Anterior cingulate cortex (tissue), 58 donors: Measurements from ENCODE around the gene CACNA1I.

ENCODE experiments used
- DNase-seq, 58 donors: peaks; one replicate each; lab custom pipeline; 2025; lab: John Stamatoyannopoulos, UW

The CACNA1I gene

DNA sequence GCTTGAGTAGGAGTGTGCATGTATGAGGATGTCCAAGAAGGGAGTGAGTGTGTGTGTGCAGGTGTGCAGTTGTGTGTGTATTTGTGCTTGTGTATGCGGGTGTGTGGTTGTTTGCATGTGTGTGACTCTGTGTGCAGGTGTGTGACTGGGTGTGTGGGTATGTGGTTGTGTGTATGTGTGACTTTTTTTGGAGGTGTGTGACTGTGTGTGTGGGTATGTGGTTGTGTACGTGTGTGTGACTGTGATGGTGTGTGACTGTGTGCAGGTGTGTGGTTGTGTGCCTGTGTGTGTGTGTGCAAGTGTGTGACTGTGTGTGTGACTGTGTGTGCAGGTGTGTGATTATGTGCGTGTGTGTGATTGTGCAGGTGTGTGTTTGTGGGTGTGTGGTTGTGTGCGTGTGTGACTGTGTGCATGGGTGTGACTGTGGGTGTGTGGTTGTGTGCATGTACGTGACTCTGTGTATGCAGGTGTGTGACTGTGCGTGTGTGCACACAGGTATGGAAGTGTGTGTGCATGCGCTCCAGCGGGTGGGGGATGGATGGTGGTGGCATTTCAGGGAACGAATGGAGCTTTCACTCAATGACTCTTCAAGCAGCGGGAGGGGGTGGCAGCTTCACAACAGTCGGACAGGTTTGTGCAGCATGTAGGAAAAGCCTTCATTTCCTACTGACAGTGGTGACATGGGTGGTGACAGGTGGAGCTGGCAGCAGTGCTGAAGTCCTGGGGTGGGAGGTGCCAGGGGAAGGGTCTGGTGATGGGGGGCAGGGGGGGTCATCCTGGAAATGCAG, 47.6 kb downstream of the CACNA1I start:
- no peak for DNase-seq

DNA sequence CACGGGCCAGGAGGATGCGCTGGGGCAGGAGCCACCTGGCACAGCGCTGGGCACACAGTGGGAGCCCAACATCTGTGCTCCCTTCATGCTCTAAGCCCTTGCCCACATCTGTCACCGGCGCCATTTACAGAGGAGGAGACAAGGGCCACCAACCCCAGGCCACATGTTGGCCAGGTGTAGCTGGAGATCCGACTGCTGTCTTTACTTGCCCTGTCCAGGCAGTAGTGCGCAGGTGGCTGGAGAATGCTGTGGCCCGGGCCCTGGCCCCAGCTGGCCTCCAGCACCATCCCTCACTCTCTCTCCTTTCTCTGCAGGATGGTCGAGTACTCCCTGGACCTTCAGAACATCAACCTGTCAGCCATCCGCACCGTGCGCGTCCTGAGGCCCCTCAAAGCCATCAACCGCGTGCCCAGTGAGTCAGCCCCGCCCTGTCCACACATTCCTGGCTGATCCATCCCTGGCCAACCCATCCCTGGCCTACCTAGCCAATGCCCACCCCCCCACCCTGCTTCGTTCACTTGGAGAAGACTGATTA, 48.5 kb downstream of the CACNA1I start:
- DNase-seq: no peak

DNA sequence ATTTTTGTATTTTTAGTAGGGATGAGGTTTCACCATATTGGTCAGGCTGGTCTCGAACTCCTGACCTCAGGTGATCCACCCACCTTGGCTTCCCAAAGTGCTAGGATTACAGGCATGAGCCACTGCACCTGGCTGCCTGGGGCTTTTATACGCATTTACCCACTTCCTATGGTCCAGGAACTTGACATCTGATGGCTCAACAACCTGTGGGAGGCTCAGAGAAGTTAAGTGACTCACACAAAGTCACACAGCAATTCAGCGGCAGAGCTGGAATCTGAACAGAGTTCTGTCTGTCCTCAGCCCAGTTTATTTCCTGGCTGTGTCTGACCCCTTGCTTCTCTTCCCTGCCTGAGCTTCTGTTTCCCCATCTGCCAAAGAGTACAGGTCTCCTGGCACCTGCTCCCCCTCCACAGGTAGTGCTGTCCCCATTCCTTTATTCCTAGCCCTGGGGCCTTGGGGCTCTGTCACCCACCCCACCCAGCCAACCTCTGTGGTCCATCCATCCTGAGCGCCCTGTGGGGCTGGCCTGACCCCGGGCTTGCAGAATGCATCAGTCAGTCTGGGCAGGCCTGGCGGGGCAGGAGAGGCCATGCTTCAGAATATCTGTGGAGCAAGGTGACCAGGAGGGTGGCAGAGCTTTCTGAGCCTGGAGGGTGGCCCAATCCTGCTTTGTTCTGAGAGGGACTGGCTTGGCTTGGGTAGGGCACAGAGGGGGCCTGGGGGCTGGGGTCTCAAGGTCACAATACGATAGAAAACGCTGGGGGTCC, 50.6 kb downstream of the CACNA1I start:
- DNase-seq: no peak

DNA sequence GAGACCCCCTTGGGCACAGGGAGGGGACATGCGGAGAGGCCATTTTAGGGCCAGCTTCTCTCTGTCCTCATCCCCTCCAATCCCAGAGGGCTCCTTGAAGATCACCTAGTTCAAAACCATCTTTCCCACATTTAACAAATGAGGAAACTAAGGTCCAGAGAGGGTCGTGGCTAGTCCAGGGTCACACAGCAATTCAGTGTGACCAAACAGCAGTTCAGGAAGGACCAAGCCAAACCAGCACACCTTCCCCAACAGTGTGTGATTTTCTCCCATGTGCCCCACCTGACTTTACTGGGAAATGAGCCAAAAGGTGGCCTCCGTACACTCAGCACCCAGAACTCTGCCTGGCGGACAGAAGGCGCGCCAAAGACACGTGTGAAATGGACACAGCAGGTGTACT, 51.3 kb downstream of the CACNA1I start:
- no peak for DNase-seq

DNA sequence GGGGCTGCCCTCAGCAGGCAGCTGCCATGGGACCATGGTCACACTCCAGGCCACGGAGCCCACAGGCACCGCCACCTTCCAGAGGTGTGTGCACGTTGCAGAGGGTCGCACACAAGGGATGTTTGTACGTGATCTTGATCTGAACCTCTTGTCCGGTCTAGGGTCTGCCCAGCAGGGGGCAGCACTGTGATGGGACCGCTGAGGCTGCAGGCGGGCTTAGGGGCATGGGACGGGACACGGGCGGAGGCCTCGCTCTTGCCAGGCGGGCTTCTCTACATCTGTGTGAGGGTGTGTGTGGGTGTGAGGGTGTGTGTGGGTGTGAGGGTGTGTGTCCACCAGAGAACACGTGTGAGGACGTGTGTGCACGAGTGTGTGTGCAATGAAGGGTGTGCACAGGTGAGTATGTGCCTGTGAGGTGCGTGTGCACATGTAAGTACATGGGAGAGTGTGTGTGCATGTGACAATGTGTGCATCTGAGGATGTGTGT, 52.4 kb downstream of the CACNA1I start:
- DNase-seq: peak in 11 of 58 donors; percentile 5 to 49 (median 15)

DNA sequence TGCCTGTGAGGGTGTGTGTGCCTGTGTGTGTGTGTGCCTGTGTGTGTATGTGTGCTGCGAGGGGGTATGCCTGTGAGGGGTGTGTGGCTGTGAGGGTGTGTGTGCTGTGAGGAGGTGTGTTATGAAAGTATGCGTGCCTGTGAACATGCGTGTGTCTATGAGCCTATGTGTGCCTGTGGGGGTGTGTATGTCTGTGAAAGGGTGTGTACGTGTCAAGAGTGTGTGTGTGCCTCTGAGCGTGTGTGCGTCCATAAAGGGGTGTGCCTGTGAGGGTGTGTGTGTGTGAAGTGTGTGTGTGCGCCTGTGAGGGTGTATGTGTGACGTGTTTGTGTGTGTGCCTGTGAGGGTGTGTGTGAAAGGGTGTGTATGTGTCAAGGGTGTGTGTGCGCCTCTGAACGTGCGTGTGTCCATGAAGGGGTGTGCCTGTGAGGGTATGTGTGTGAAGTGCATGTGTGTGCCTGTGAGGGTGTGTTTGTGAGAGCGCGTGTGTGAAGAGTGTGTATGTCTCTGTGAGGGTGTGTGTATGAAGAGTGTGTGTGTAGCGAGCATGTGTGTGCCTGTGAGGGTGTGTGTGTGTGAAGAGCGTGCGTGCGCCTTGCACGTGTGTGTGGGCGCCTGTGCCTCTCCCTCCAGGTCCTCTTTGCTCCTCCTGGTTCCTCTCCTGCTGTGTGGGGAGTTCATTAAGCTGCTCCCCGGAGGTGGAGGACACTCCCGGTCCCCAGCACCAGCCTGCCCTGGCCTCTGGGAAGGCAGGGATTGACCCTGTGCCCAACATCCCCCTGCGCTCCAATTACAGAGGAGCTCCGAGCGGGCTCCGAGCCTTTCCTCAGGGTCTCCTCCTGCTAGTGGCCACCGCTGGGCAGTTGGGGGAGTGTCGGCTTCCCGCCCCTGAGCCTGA, 53.3 kb downstream of the CACNA1I start:
- DNase-seq: no peak

DNA sequence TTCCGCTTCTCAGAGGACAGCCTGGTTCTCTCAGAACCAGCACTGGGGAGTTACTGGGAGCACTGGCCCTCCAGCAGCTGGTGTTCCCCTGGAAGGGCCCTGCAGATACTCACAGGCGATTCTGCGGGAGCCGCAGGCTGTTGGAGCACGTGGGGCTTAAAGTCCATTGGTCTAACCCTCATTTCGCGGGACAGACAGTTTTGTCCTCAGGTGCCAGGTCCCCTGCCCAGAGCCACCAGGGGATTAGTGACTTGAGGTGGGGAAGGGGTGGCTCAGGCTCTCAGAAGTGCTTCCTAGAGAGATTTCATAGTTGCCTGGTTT, 53.9 kb downstream of the CACNA1I start:
- DNase-seq: no peak

DNA sequence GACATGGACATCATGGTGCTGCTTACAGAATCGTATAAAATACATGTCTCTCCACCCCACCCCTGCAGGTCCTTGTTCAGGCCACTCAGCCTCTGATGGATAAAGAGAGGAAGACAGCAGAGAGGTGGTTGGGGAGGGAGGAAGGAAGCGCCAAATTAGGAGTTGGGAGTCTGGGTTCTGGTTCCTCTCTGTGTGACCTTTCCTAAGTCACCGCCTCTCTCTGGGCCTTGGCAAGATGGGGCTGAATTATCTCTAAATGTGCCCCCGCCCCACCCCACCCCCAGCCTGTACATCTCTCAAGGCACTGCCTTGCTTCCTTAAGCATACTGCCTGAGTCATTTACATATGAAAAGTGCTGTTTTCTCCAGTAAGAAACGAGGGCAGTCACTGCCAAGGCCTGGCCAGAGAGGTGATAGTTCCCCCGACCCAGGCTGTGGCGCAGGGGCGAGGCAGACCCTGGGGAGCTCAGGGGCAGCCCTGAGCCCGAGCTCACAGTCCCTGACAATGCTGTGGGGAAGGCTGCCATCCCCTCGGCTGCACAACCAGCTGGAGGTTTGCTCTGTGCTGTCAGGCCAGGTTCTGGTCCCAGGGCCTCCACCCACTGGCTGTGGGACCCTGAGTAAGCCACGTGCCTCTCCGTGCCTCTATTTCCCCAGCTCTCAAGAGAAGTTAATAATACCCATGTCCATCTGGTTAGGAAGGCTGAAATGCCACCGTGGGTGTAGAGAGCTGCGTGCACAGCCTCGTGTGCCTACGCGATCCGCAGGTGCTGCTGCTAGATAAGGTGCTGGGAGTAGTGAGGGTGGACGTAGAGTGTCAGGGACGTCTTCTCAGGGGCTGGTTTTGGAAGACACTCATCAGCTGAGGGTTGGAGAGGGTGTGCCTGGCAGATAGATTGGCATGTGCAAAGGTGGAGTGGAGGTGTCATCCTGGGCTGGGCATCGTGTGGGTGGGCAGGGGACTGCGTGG, 55.3 kb downstream of the CACNA1I start:
- DNase-seq: peak in 2 of 58 donors; percentile 28 to 31

DNA sequence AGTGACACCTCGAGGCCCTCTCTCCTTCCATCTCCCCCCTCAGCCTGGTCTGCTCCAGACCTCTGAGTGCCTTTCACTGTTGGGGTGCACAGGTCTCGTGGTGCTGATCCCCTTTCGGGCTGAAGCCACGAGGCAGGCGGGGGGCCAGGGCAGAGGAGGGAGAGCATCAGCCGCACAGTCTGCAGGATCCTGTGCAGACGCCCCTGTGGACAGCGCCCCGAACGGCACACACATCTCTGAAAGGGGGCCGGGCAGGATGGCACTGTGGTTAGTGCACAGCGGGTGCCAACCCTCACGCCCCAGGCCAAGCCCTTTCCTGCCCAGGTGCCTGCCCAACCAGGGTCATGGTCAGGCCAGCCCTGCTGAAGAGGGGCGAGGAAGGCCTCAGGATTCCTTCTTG, 56.7 kb downstream of the CACNA1I start:
- no peak for DNase-seq

DNA sequence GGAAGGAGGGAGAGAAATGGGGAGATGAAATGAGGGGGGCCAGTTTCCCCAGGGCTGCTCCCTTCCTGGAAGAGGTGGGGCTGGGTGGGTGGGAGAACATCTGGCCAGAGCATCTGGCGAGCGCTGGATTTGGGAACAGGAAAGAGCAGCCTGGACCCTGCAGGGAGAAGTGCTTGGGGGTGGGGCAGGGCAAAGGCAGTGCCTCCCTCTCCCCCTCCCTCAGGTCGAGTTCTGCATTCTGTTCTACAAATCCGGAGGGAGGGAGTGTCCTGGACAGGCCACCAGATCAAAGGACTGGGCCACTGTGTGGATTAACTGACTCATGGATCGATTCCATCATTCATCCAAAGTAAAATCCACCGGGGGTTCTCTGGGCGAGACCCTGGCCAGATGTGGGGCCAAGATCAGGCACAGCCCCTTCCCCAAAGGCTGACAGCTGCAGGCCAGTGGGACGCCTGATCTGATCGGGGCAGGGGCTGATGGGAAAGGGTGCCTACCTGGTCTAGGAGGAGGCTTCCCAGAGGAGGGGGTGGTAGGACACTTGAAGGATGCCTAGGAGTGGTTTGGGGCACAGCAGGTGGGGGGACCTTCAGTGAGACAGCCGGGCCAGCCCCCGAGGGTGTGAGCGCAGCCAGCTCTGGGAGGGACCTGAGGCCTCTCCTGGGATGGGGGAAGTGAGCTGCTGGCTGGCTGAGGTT, 57.5 kb downstream of the CACNA1I start:
- DNase-seq: no peak

DNA sequence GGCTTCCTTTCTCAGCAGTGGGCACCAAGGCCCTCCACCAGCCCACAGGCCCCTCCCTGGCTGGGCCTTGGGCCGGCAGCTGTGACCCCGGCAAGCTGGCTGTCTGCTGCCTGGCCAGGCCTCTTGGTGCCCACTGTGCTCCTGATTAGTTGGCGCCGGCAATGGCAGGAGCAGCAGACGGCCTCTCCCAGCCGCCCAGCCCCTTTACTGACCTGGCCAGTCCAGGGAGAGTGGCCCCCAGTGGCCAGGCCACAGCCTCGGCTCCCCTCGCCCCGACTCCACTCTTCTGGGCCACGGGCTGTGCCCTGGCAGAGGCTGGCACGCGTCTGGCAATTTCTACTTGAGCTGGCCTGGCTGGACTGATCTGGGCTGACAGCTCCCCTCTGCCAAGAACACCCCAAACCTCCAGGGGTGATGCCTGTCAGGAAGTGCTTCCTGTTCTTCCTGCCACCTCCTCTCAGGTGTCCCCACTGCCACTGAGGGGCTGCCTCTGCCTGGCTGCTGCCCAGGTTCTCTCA, 58.1 kb downstream of the CACNA1I start:
- no peak for DNase-seq

DNA sequence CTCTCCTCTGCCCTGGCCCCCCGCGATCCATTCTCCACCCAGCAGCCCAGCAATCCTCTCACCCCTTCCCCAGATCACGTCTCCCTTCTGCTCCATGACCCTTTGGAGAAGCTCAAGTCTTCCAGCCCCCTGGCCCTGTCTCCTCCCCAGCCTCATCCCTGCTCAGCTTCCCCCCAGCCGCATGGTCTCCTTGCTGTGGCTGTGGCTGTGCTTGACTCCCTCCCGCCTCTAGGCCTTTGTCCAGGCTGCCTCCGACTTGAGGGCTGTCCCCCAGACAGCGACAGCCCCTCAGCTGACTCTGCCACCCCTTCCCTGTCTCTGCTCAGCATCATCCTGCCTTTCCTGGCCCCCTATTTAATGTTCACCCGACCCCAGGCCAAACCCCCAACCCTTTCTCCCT, 59.3 kb downstream of the CACNA1I start:
- DNase-seq: no peak

DNA sequence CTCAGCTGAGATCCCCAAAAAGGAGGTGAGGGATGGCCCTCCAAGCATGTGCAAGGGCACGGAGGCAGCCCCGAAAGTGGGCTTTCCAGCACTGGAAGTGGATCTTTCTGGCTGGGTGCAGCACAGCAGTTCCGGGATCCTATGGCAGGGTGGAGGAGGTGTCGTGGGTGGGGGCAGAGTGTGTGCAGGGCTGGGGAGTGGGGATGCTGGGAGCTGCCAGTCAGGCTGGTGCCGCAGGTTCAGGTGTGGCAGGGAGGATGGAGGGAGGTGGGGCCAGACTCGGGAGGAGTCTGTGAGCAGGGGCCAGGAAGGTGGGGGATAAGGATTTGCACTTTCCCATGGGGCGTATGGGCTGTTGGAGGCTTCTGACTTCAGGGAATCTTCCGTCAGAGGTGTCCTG, 60.2 kb downstream of the CACNA1I start:
- peak in 1 of 58 donors; percentile 14 for DNase-seq

DNA sequence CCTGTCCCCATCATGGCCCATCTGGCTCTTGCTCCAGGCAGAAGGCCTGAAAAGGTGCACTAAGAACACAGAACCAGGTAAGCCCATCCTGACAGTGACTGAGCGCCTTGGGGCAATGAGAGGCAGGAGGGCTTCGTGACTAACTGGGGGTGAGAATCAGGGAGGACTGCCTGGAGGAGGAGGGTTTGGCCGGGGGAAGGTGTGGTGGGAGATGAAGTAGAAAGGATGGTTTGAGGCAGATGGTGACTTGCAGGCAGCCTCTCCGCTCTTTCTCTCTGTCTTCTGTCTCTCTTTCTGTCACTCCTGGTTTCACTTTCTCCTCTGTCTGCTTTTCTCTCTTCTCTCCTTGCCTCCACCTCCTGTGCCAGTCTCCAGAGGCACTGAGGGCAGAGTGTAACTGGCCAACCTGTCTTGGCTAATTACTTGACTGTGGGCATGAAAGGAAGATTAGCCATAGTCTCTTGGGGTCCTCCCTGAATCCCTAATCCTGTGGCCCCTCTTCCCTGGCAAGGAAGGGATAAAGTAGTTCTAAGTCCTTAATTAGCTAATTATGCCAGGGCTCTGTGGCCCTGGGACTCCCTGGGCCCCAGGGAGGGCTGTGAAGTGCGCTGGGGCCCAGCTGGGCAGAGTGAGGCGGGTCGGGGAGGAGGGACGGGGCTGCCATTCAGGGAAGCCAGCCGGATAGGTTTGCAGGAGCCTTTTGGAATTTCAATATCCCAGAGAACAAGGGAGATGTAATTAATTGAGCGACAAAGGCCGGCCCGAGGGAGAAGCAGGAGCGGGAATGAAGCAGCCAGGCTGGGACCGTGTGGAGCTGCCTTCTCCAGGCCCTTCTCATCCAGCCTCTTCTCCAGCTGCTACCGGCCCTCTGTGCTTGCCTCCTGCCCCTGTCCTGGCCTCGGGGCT, 61.1 kb downstream of the CACNA1I start:
- no peak for DNase-seq

DNA sequence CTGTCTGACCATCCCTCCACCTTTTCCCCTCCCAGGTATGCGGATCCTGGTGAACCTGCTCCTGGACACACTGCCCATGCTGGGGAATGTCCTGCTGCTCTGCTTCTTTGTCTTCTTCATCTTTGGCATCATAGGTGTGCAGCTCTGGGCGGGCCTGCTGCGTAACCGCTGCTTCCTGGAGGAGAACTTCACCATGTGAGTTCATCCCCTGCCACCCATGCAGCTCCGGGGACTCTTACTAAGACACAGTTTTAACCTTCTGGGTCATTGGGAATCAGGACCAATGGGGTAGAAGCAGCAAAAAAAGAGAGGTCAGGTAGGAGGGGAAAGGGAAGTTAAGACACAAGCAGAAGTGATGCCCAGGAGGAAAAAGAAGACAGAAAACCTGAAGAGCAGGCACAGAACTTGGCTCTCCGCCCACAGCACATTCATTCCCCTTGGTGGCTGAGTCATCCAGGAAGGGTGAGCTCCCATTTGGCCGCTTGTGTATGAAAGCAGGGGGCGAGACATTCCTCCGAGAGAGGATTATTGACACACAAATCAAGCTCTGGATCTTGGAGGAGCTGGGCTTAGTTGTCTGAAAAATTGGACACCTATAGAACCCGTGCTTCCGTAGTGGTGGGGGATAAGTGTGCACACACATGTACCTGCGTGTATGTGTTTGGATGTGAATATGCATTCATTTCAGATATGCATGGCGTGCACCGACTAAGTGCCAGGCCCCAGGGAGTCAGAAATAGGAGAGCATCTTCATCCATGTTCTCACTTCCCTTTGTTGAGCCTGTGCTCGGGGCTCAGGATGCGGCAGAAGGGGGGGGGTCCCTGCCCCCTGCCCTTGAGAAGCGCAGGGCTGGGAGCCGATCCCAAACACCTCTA, 64.2 kb downstream of the CACNA1I start:
- DNase-seq: peak in 8 of 58 donors; percentile 8 to 45 (median 14)

DNA sequence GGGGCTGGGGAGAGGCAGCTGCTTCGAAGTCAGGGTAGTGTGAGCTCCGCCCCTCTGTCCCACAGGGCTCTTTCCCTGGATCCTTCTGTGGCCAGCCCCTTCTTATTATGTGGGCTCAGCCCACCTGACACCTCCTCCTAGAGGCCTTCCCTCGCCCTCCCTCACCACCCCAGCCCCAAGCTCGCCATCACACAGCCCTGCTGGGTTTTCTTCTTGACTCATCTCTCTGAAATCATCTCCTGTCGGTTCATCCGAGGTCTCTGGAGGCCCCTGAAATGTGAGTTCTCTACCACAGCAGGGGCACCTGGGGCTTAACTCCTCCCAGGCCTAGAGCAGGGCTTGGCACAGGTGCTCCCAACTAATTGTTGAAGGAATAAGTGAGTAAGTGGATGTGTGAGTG, 65.2 kb downstream of the CACNA1I start:
- no peak for DNase-seq
